Measurements from ENCODE around the gene RNF130.
"Not testable (repeated sequence)": the region's sequence is repeated elsewhere in the genome, so short reads cannot be mapped to it uniquely, and the experiment has no call there.

- not testable (repeated sequence) for TF ChIP-seq POLR2AphosphoS5, POLR2A (IDR thresholded peaks at IDR 0.05; ENCODE audit: low read depth, low read length)
Observed at GRCh38 chr5:180015523-180015922, 56.0 kb downstream of the RNF130 start.
